NT2/D1 (cell line): Measurements from ENCODE around the gene NOP16.
A peak's percentile ranks its signal among the peaks of the same experiment; 100 is the strongest.

Experiments used
- DNase-seq: peaks from one replicate; pipeline ENCODE4 v3.0.0-alpha.2; 2011; ENCODE audit warnings: low read depth, low spot score
- H3K27me3 ChIP-seq: 2 replicates; pipeline ENCODE4 v1.6.0; 2011; ENCODE audit warnings: mild to moderate bottlenecking; ENCODE audit not compliant: insufficient read length, insufficient read depth
- H3K36me3 ChIP-seq: 2 replicates; pipeline ENCODE4 v1.6.1; 2011; ENCODE audit warnings: mild to moderate bottlenecking, low read length, mixed read lengths; ENCODE audit not compliant: insufficient read depth, insufficient read length
- H3K4me1 ChIP-seq: 2 replicates; pipeline ENCODE4 v1.5.1; 2011; ENCODE audit not compliant: insufficient read depth, insufficient read length
- H3K4me3 ChIP-seq: 2 replicates; pipeline ENCODE4 v1.5.1; 2011; ENCODE audit warnings: low read depth; ENCODE audit not compliant: insufficient read length
- H3K9ac ChIP-seq: 2 replicates; pipeline ENCODE4 v1.6.0; 2011; ENCODE audit warnings: low read depth; ENCODE audit not compliant: insufficient read length
- H3K9me3 ChIP-seq: 2 replicates; pipeline ENCODE4 v1.5.1; 2011; ENCODE audit warnings: mild to moderate bottlenecking, low read length; ENCODE audit not compliant: insufficient read depth
- SUZ12 ChIP-seq: IDR thresholded peaks from 2 replicates; pipeline ENCODE4 v1.6.1; 2011; ENCODE audit not compliant: insufficient read length, insufficient read depth; ENCODE audit errors: extremely low read depth
- YY1 ChIP-seq: IDR thresholded peaks from 2 replicates; pipeline ENCODE4 v1.6.1; 2011; ENCODE audit not compliant: insufficient read length, insufficient read depth
- ZNF274 ChIP-seq: IDR thresholded peaks from 2 replicates; pipeline ENCODE4 v1.6.1; 2011; ENCODE audit warnings: mild to moderate bottlenecking, low read depth, low read length

Gene NOP16, protein sequence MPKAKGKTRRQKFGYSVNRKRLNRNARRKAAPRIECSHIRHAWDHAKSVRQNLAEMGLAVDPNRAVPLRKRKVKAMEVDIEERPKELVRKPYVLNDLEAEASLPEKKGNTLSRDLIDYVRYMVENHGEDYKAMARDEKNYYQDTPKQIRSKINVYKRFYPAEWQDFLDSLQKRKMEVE

DNA sequence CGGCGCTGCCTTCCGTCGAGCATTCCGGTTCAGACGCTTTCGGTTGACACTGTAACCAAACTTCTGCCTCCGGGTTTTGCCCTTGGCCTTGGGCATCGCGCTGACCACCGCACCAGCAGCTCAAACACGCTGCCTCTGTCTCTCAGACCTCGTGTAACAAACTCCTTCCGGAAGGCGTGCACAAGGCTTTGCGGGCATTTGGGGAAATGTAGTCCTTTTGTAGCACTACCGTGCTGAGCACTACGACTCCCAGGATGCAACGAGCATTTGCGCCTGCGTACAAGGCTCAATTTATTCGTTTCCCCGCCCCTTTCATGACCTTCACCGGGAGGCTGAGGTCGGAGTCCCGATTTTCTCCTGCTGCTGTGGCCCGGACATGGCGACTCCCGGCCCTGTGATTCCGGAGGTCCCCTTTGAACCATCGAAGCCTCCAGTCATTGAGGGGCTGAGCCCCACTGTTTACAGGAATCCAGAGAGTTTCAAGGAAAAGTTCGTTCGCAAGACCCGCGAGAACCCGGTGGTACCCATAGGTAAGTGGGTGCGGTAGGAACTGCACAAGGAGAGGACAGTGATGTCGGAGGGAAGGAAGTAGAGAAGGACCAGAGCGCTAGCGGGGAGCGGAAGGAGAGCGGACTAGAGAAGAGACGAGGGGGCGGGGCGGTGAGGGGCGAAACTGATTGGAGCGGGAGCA is at the start of gene NOP16, which contains the start of gene HIGD2A:
Gene NOP16, minus strand, starts transcription at position 155 of the 691 bp plus-strand sequence. Its CDS starts 59 bp downstream, at position 96.
Gene HIGD2A, plus strand, starts transcription at position 308 of the 691 bp plus-strand sequence. Its CDS starts 69 bp downstream, at position 377.
- Histone ChIP-seq H3K4me1 (peaks cover 7% of the 10 kb centered on the region), H3K9me3 (no peaks in the 10 kb centered on the region), H3K9ac (peak within 1 kb of the TSS; percentile 90), H3K36me3 (peaks cover 71% of the 10 kb centered on the region), H3K4me3 (peak within 1 kb of the TSS; percentile 90), H3K27me3 (no peaks in the 10 kb centered on the region)
- no peak for TF ChIP-seq SUZ12
- TF ChIP-seq ZNF274, result no peak
- TF ChIP-seq YY1, result no peak
- peak; percentile 92 for DNase-seq

GRCh38 chr5:176436656-176437055 is 48.3 kb upstream of the NOP16 start:
- Histone ChIP-seq H3K9me3 (no peaks in the 10 kb centered on the region), H3K36me3 (no peaks in the 10 kb centered on the region), H3K4me1 (no peaks in the 10 kb centered on the region), H3K9ac (no peak overlapping the region), H3K27me3 (no peaks in the 10 kb centered on the region), H3K4me3 (no peak overlapping the region)
- DNase-seq, result no peak
- TF ChIP-seq SUZ12 (no peak), YY1 (no peak), ZNF274 (no peak)

DNA sequence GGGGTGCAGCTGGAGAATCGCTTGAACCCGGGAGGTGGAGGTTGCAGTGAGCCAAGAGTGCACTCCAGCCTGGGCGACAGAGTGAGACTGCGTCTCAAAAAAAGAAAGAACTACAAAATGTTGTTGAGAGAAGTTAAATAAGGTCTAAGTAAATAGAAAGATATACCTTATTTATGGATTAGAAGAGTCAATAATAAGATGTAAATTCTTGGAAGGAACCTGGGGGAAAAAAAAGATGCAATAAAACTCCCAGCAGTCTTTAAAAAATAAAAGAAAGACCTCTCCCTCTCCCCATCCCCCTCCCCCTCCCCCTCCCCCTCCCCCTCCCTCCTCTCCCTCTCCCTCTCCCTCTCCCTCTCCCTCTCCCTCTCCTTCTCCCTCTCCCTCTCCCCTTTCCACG is 44.3 kb upstream of the NOP16 start:
- no peak for TF ChIP-seq YY1
- no peak for TF ChIP-seq SUZ12
- no peak for TF ChIP-seq ZNF274
- Histone ChIP-seq H3K36me3 (no peaks in the 10 kb centered on the region), H3K4me3 (no peak overlapping the region), H3K27me3 (no peaks in the 10 kb centered on the region), H3K4me1 (no peaks in the 10 kb centered on the region), H3K9ac (no peak overlapping the region), H3K9me3 (no peaks in the 10 kb centered on the region)
- DNase-seq, result no peak

GRCh38 chr5:176429972-176430371 is 41.6 kb upstream of the NOP16 start:
- H3K9ac ChIP-seq, result no peak overlapping the region
- no peak overlapping the region for H3K4me3 ChIP-seq
- DNase-seq, result no peak
- H3K9me3 ChIP-seq, result no peaks in the 10 kb centered on the region; the same call in 1 of the 2 replicates
- no peaks in the 10 kb centered on the region for H3K27me3 ChIP-seq
- no peak for TF ChIP-seq YY1
- no peak for TF ChIP-seq SUZ12
- TF ChIP-seq ZNF274, result no peak
- H3K36me3 ChIP-seq, result no peaks in the 10 kb centered on the region
- H3K4me1 ChIP-seq, result no peaks in the 10 kb centered on the region

DNA sequence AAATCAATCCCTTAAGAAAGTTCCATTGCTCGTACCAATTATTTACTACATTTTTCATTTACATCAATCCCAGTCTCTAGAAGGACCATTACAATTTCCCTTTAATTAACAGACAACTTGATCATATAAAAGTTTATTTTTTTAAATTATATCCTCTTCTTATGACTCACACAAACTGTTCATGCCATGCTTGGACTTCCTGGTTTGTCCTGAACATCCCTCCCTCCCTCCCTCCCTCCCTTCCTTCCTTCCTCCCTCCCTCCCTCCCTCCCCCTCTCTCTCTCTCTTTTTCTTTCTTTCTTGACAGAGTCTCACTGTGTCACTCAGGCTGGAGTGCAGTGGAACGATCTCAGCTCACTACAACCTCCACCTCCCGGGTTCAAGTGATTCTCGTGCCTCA is 39.6 kb upstream of the NOP16 start:
- no peak overlapping the region for H3K4me3 ChIP-seq
- DNase-seq, result no peak
- TF ChIP-seq ZNF274 (no peak), YY1 (no peak), SUZ12 (no peak)
- H3K36me3 ChIP-seq, result no peaks in the 10 kb centered on the region
- no peaks in the 10 kb centered on the region for H3K27me3 ChIP-seq
- H3K4me1 ChIP-seq, result no peaks in the 10 kb centered on the region
- H3K9ac ChIP-seq, result no peak overlapping the region
- no peaks in the 10 kb centered on the region; the same call in 1 of the 2 replicates for H3K9me3 ChIP-seq

DNA sequence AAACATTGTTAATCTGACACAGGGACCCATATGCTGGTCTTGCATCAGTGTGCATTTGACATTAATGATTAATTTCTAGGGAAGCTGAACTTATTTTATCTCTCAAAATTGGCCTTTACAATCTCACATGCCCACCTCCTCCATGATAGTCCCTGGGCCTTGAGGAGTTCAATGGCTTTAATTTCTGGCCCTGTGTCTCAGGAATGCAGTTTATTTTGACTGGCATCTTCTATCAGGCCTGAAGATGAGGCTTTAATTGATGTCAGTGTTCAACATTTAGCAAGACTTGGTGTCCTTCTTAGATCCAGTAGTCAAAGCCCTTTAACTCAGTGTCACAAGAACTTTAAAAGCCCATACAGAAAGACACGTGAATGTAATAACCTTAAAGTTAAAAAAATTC is 38.5 kb upstream of the NOP16 start:
- DNase-seq, result no peak
- Histone ChIP-seq H3K4me1 (no peaks in the 10 kb centered on the region), H3K9me3 (no peaks in the 10 kb centered on the region; the same call in 1 of the 2 replicates), H3K9ac (no peak overlapping the region), H3K27me3 (no peaks in the 10 kb centered on the region), H3K36me3 (no peaks in the 10 kb centered on the region), H3K4me3 (no peak overlapping the region)
- TF ChIP-seq SUZ12, result no peak
- TF ChIP-seq ZNF274, result no peak
- no peak for TF ChIP-seq YY1

DNA sequence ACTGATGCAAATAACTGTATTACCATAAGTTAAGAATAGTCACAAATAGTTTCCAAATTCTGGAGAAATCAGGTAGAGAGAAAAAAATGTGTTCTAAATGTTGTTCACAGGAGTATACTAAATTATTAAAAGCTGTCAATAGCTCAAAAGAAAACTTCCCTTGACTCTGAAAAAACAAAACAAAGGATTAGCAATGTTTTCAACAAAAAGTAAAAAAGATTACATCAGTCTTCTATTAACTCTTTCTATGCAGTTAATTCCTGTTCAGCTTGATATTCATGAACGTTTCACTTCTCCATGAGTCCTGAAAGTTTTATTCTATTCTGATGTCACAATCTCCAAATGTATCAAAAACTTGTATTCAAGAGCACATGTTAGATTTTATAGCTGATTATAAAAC is 37.4 kb upstream of the NOP16 start:
- DNase-seq, result no peak
- no peak for TF ChIP-seq SUZ12
- TF ChIP-seq YY1, result no peak
- no peak for TF ChIP-seq ZNF274
- H3K36me3 ChIP-seq, result no peaks in the 10 kb centered on the region
- H3K27me3 ChIP-seq, result no peaks in the 10 kb centered on the region
- H3K9me3 ChIP-seq, result peaks cover 5% of the 10 kb centered on the region
- no peaks in the 10 kb centered on the region for H3K4me1 ChIP-seq
- no peak overlapping the region for H3K4me3 ChIP-seq
- no peak overlapping the region for H3K9ac ChIP-seq
